ENCODE data around the gene FAM20A.
"Not testable (repeated sequence)": the region's sequence is repeated elsewhere in the genome, so short reads cannot be mapped to it uniquely, and the experiment has no call there.

FAM20A gene

GRCh38 chr17:68587026-68587425, 14.1 kb downstream of the FAM20A start:
- no peak for TF ChIP-seq Cebpa-rat (IDR thresholded peaks at IDR 0.05)

GRCh38 chr17:68585643-68586042, 15.5 kb downstream of the FAM20A start:
- Histone ChIP-seq H3K9ac (no peak overlapping the region), H3K27ac (no peak overlapping the region), H3K27me3 (no peaks in the 10 kb centered on the region), H3K4me2 (no peak overlapping the region), H3K9me3 (replicated peaks in 1 of 11) (peaks cover 0 to 13% (median 7%) of the 10 kb centered on the region in 11 experiments; a peak in 12 of 22 replicates), H3K36me3 (no peaks in the 10 kb centered on the region), H3K4me1 (no peaks in the 10 kb centered on the region), H3K4me3 (no peak overlapping the region), H4K20me1 (no peaks in the 10 kb centered on the region)
- TF ChIP-seq Cebpa-rat (IDR thresholded peaks at IDR 0.05), result no peak

More at GRCh38 chr17:68587026-68587425, 14.1 kb downstream of the FAM20A start:
- H3K27ac ChIP-seq, result no peak overlapping the region
- no peaks in the 10 kb centered on the region for H3K4me1 ChIP-seq
- no peaks in the 10 kb centered on the region for H3K36me3 ChIP-seq
- H3K9me3 ChIP-seq (replicated peaks in 1 of 11), result peaks cover 0 to 13% (median 7%) of the 10 kb centered on the region in 11 experiments; a peak in 12 of 22 replicates
- no peak overlapping the region for H3K9ac ChIP-seq
- H4K20me1 ChIP-seq, result no peaks in the 10 kb centered on the region
- no peaks in the 10 kb centered on the region for H3K27me3 ChIP-seq
- no peak overlapping the region for H3K4me2 ChIP-seq
- no peak overlapping the region for H3K4me3 ChIP-seq

DNA sequence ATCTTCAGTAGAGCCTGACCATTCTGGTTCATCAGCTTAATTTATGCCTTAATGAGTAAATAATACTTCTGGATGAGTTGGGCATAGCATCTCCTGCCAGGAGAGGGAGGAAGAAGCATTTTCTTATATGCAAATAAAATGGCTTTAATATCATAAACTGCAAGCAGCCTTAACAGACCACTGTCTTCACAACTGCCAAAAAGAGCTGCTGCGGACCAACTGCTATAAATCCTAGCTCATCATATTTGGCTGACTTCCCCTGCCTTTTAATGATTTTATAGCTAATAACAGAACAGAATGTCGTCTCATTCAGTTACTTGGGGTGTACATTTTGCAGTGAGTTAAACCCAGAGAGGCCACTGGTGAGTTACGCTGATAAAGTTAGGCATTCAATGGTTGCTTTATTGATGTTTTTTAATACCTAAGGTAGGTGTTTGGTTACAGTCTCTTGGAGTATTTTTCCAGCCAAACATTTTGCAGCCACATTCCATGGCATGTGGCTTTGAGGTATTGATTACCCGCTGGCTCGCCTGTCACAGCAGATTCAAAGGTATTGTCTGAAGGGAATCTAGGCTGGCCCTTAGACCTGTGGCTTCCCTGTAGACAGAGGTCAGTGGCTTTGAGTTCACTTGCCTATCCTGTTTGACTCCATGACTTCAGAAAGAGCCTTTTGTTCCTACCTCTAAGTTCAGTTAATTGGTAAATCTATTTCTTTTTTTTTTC, 16.4 kb downstream of the FAM20A start:
- H3K27me3 ChIP-seq, result no peaks in the 10 kb centered on the region
- TF ChIP-seq Cebpa-rat (IDR thresholded peaks at IDR 0.05), result no peak
- peaks cover 0 to 14% (median 7%) of the 10 kb centered on the region in 11 experiments; a peak in 12 of 22 replicates for H3K9me3 ChIP-seq (replicated peaks in 1 of 11)
- H3K36me3 ChIP-seq, result no peaks in the 10 kb centered on the region
- no peaks in the 10 kb centered on the region for H3K4me1 ChIP-seq
- H4K20me1 ChIP-seq, result no peaks in the 10 kb centered on the region
- no peak overlapping the region for H3K27ac ChIP-seq
- H3K4me3 ChIP-seq, result no peak overlapping the region
- H3K9ac ChIP-seq, result no peak overlapping the region
- no peak overlapping the region for H3K4me2 ChIP-seq

- H4K20me1 ChIP-seq; H3K9me3 ChIP-seq (replicated peaks in 1 of 11); H3K4me3 ChIP-seq; H3K36me3 ChIP-seq; H3K27me3 ChIP-seq; H3K4me2 ChIP-seq; H3K27ac ChIP-seq; H3K9ac ChIP-seq; H3K4me1 ChIP-seq: not testable (repeated sequence)
Measured at GRCh38 chr17:68582867-68583266, 18.3 kb downstream of the FAM20A start.

DNA sequence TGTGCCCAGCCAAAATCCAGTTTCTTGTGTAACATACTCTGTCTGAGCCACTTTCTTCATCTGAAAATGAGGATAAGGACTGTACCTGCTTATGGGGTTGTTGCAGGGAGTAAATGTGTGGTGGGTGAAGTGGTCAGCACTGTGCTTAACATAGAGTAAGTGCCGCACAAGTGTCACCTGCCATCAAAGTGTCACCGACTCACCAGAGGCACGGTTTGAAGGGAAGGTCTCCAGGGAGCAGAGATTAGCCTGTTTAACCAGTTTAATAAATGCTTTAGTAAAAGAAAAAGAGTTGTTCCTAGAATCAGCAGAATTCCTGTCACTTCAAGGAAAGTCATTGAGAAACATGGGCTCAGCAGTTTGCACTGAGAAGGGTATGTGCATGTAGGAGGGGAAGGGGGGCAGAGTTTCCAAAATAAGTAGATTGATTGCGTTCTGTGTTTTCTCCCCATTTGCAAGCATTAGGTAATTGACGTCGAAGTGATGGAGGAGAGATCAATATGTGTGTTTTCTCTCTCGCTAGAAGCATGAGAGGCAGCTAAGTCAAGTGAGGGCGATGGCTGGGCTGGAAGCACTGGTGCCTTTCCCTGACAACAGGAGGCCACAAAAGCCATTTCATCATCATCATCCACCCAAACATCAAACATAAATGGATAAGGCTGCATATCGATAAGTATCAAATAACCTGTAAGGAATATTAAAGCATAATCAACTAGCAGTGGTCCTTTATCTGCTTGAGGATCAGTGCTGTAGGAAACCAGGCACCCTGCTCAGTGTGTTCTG, 19.1 kb downstream of the FAM20A start:
- H3K36me3 ChIP-seq, result no peaks in the 10 kb centered on the region
- no peaks in the 10 kb centered on the region for H3K4me1 ChIP-seq
- H3K4me3 ChIP-seq, result no peak overlapping the region
- no peak overlapping the region for H3K27ac ChIP-seq
- no peaks in the 10 kb centered on the region for H4K20me1 ChIP-seq
- no peak for TF ChIP-seq Cebpa-rat (IDR thresholded peaks at IDR 0.05)
- H3K27me3 ChIP-seq, result no peaks in the 10 kb centered on the region
- peaks cover 0 to 9% (median 0%) of the 10 kb centered on the region in 11 experiments; a peak in 1 of 22 replicates for H3K9me3 ChIP-seq (replicated peaks in 1 of 11)
- no peak overlapping the region for H3K9ac ChIP-seq
- H3K4me2 ChIP-seq, result no peak overlapping the region

DNA sequence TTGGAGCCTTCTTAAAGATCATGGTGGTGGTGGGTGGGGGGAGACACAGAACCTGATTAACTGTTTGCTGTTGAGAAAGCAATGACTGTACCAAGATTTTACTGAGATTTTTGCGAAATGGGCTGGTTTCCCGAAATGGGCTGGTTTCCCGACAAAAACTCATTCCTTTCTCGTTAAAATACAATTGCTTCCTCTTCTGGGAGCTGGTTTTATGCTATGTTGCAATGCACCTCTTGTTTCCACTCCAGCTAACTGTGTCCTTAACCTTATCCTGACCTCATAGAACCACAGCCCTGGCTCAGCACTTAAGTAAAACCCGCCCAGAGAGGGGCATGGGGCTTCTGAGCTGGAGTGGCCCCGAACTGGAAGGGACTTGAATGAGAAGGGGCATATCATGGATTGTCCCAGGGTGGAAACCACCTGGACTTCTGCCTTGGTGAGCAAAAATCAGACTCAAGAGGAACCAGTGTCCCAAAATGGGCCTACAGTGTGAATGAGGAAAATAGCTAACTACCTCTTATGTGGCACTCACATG, 20.9 kb downstream of the FAM20A start:
- 0 out of 22 replicates have a peak, but pooled peaks of 1 of the 11 experiments have one; percentile 23 for TF ChIP-seq Cebpa-rat (IDR thresholded peaks at IDR 0.05)
- Histone ChIP-seq H3K27ac (peak overlapping the region in 2 of 11 experiments; percentile 25 to 54; a peak in 4 of 22 replicates), H3K4me3 (no peak overlapping the region), H3K4me2 (no peak overlapping the region; a peak in 1 of 22 replicates), H3K9ac (no peak overlapping the region; a peak in 1 of 22 replicates), H3K27me3 (no peaks in the 10 kb centered on the region), H3K4me1 (no peaks in the 10 kb centered on the region), H4K20me1 (no peaks in the 10 kb centered on the region), H3K36me3 (no peaks in the 10 kb centered on the region), H3K9me3 (replicated peaks in 1 of 11) (peaks cover 0 to 9% (median 0%) of the 10 kb centered on the region in 11 experiments; a peak in 1 of 22 replicates)

DNA sequence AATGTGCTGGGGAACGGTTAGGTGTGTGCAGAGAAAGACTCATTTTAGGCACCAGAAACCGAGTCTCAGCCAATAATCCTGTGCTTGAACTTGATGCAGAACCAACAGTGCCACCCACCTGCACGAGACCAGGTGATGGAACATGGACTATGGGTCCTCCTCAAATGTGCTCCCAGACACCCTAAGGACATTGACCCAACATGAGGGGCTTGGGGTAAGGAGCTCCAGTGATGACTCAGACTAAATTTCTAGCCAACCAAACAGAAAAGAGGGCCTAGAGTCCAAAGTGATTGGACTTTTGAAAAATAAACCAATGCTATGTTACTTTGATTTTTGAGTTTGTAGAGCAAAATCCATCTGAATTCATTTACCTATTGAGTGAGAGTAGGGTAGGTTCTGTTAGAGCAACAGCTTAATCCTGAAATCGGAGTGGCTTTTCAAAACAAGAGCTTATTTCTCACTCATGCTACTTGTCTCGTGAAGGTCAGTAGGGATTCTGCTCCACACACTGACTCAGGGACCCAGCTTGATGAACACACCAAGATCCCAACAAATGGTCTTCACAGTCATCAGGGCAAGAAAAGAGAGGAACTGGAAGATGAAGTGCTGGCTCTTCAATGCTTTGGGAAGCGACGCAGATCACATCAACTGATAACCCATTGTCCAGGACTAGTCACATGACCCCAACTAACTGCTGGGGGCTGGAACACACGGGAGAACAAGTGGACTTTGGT, 21.8 kb downstream of the FAM20A start:
- Histone ChIP-seq H3K9me3 (replicated peaks in 1 of 11) (peaks cover 0 to 9% (median 0%) of the 10 kb centered on the region in 11 experiments; a peak in 1 of 22 replicates), H3K4me2 (no peak overlapping the region), H3K9ac (no peak overlapping the region; a peak in 1 of 22 replicates), H3K27ac (peak overlapping the region in 3 of 11 experiments; percentile 9 to 54 (median 25); a peak in 4 of 22 replicates), H3K4me3 (no peak overlapping the region), H3K27me3 (no peaks in the 10 kb centered on the region), H3K4me1 (no peaks in the 10 kb centered on the region), H4K20me1 (no peaks in the 10 kb centered on the region), H3K36me3 (no peaks in the 10 kb centered on the region)
- no peak for TF ChIP-seq Cebpa-rat (IDR thresholded peaks at IDR 0.05)

DNA sequence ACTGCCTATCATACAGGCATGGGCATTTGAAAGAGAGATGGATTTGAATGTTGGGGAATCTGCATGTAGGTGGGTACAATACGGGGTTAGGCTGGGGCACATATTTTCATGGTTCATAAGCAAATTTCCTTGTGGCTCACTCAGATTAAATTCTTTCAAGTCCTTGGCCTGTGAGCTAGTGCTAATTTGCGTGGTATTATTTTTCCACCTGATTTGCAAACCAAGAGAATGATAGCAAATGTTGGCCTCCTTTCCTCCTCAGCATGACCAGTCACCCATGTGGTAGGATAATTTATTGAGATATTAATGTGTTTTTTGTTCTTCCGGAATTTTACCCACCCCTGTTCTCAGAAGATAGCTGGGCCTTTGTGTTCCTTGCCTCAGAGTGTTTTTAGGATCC, 22.9 kb downstream of the FAM20A start:
- Histone ChIP-seq H3K9ac (no peak overlapping the region), H3K36me3 (no peaks in the 10 kb centered on the region), H3K27ac (no peak overlapping the region), H3K9me3 (replicated peaks in 1 of 11) (peaks cover 0 to 9% (median 0%) of the 10 kb centered on the region in 11 experiments; a peak in 1 of 22 replicates), H3K27me3 (no peaks in the 10 kb centered on the region), H3K4me3 (no peak overlapping the region), H3K4me2 (no peak overlapping the region), H4K20me1 (no peaks in the 10 kb centered on the region), H3K4me1 (no peaks in the 10 kb centered on the region)
- TF ChIP-seq Cebpa-rat (IDR thresholded peaks at IDR 0.05), result no peak

GRCh38 chr17:68577497-68577821, 23.7 kb downstream of the FAM20A start:
- Histone ChIP-seq H3K27ac (no peak overlapping the region), H3K9ac (no peak overlapping the region), H3K4me3 (no peak overlapping the region), H3K4me1 (peaks cover 0 to under 1% (median 0%) of the 10 kb centered on the region in 10 experiments; a peak in 1 of 20 replicates), H3K9me3 (replicated peaks in 1 of 11) (peaks cover 0 to 9% (median 0%) of the 10 kb centered on the region in 11 experiments; a peak in 1 of 22 replicates), H3K36me3 (no peaks in the 10 kb centered on the region), H3K4me2 (no peak overlapping the region), H3K27me3 (no peaks in the 10 kb centered on the region), H4K20me1 (no peaks in the 10 kb centered on the region)
- TF ChIP-seq Cebpa-rat (IDR thresholded peaks at IDR 0.05), result no peak

Data from BLaER1 treated with 17β-estradiol and CSF1 and Interleukin-3, amounts not matched to agents 10 nM and 100 nM (cell line).